ENCODE results near the gene CEACAM18. TPM values are rescaled to one million over a fixed set of nuclear protein-coding genes. Genes with fewer than 3 reads are reported as not detected.

CEACAM18 gene
- total and polyA plus RNA-seq, 2 of the 4 experiments (the other 2 are of a cell fraction): not detected

- Histone ChIP-seq H3K36me3 (ENCODE audit: control insufficient read depth, insufficient read depth, low read length) (no peaks in the 10 kb centered on the region), H3K9me3 (ENCODE audit: control insufficient read depth, insufficient read depth, low read length) (peaks cover 4% of the 10 kb centered on the region), H2BK120ac (ENCODE audit: low read depth, low read length) (no peak overlapping the region), H3K4me2 (ENCODE audit: low read depth, low read length) (no peak overlapping the region), H2AK9ac (replicated peaks; ENCODE audit: low read depth, low read length, poor library complexity) (no peak overlapping the region), H4K91ac (ENCODE audit: insufficient read depth, low read depth, low read length) (no peak overlapping the region), H3K4ac (ENCODE audit: low read depth, low read length) (no peak overlapping the region), H3K4me3 (ENCODE audit: insufficient read depth, low read depth, low read length) (no peak overlapping the region), H3K18ac (ENCODE audit: low read depth, low read length) (no peak overlapping the region), H3K27me3 (ENCODE audit: control insufficient read depth, insufficient read depth, low read length) (no peaks in the 10 kb centered on the region), H3K23ac (ENCODE audit: low read depth, low read length) (no peak overlapping the region), H3K9ac (ENCODE audit: low read depth, low read length) (no peak overlapping the region), H3K9me1 (ENCODE audit: insufficient read depth, low read length) (no peaks in the 10 kb centered on the region), H4K8ac (ENCODE audit: low read depth in 2 of 2, low read length in 2 of 2) (no peak overlapping the region), H2AK5ac (ENCODE audit: low read depth, low read length) (no peak overlapping the region), H2BK5ac (ENCODE audit: low read depth, low read length, poor library complexity, severe bottlenecking) (no peak overlapping the region), H4K5ac (ENCODE audit: low read depth, low read length) (no peak overlapping the region), H2BK15ac (ENCODE audit: low read depth, low read length) (no peak overlapping the region), H3K14ac (replicated peaks; ENCODE audit: low read depth, low read length) (no peak overlapping the region), H3K27ac (ENCODE audit: insufficient read depth, low read length) (no peak overlapping the region), H3K56ac (ENCODE audit: extremely low read depth, insufficient read depth, low read length) (no peak overlapping the region), H3K79me1 (ENCODE audit: low read depth in 1 of 2, low read length in 2 of 2) (no peaks in the 10 kb centered on the region), H2AFZ (replicated peaks; ENCODE audit: low read length, poor library complexity) (no peak overlapping the region), H3K4me1 (ENCODE audit: control insufficient read depth, insufficient read depth, low read length) (no peaks in the 10 kb centered on the region), H2BK20ac (ENCODE audit: low read depth, low read length) (no peak overlapping the region), H4K20me1 (ENCODE audit: insufficient read depth, low read length) (no peaks in the 10 kb centered on the region)
- BruUV-seq (replicated peaks): no TSS peak
- no peak for TF ChIP-seq CHD1 (IDR thresholded peaks at IDR 0.05; ENCODE audit: low read depth, low read length)
- CTCF ChIA-PET: no interaction called here
- intact Hi-C loops (cut with micrococcal nuclease): no loop called here
- no peak for DNase-seq
- in situ Hi-C loops (cut with MboI; ENCODE audit: low sequenced_read_pairs): no loop called here
- POLR2A ChIA-PET (ENCODE audit: unreplicated experiment): no interaction called here
- WGBS, 2 experiments (ENCODE audit: extremely low coverage in 2 of 2, insufficient read length in 1 of 2): 43% methylated on average over 1 of the region's 7 CpGs; no CpG with 5 or more reads in 1 of the 2 experiments
- no peak for ATAC-seq (ENCODE audit: low read depth)
- dilution Hi-C loops (cut with HindIII; ENCODE audit: low sequenced_read_pairs, unreplicated experiment): no loop called here
Observed at GRCh38 chr19:51448011-51448410, 30.3 kb upstream of the CEACAM18 start.

Measured in IMR-90 (cell line).